Measurements from ENCODE around the gene ULK2.

The ULK2 gene

DNA sequence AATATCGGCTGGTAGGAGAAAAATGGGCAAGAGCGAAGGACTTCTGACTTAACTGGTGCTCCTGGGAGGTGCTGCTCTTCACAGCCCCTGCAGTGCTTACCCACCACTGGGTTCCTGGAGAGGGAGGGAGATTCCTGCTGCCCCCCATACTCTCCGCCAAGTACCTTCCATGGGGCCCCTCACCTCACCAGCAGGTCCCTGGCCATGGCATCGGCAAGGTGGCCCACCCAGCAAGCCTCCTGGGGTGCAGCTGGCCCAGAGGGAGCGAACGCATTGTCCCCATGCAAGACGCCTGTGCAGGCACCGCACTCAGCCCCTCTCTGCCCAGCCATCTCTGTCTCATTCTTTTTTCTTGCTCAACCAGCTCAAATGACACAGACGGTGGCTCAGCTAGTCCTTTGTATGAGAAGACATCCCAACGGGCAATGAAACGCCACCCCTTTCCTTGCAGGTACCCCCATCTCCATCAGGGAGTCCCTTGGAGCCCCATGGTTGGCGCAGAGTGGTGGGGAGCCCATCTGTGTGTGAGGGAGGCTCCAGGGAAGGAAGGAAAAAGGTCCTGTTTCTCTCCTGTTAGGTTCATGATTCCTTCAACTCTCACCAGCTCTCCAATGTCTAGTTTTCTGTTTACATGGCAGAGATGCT, 110.1 kb downstream of the ULK2 start:
- TF ChIP-seq, protein P1, sequence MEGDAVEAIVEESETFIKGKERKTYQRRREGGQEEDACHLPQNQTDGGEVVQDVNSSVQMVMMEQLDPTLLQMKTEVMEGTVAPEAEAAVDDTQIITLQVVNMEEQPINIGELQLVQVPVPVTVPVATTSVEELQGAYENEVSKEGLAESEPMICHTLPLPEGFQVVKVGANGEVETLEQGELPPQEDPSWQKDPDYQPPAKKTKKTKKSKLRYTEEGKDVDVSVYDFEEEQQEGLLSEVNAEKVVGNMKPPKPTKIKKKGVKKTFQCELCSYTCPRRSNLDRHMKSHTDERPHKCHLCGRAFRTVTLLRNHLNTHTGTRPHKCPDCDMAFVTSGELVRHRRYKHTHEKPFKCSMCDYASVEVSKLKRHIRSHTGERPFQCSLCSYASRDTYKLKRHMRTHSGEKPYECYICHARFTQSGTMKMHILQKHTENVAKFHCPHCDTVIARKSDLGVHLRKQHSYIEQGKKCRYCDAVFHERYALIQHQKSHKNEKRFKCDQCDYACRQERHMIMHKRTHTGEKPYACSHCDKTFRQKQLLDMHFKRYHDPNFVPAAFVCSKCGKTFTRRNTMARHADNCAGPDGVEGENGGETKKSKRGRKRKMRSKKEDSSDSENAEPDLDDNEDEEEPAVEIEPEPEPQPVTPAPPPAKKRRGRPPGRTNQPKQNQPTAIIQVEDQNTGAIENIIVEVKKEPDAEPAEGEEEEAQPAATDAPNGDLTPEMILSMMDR (IDR thresholded peaks at IDR 0.05; ENCODE audit: insufficient read depth, low read length, poor library complexity, severe bottlenecking) = no peak
- TF ChIP-seq EZH2phosphoT487 (conservative IDR thresholded peaks at IDR 0.05; ENCODE audit: low read length) = no peak
- no peak overlapping the region for H2AFZ ChIP-seq (ENCODE audit: low read depth, low read length, severe bottlenecking)

DNA sequence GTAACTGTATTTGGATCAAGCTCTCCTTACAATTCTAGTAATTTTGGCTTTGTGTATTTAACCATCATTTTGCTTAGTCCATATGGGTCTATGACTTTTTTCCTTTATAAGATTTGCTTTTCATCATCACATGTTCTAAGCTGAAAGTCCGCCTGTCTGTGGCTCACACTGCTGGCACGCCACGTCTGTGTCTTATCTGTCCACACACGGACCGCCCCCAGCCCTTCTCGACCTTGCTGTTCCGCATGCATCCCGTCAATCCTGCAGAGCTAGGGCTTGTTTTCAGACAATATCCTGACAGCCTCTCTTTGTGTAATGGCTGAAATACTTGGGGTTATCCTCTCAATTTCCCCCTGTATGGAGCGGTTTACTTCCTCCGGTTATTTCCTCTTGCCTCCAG, 111.2 kb downstream of the ULK2 start:
- H3K27me3 ChIP-seq (ENCODE audit: low read length) = no peaks in the 10 kb centered on the region
- no peak for TF ChIP-seq EZH2phosphoT487 (conservative IDR thresholded peaks at IDR 0.05; ENCODE audit: low read length)
- TF ChIP-seq, protein P1 (IDR thresholded peaks at IDR 0.05; ENCODE audit: insufficient read depth, low read length, poor library complexity, severe bottlenecking) = no peak
- no peaks in the 10 kb centered on the region for H3K79me2 ChIP-seq (ENCODE audit: insufficient read depth, low read length)
- no peak overlapping the region for H3K4me2 ChIP-seq (ENCODE audit: low read depth, low read length, poor library complexity, severe bottlenecking)
- H3K9me2 ChIP-seq (replicated peaks; ENCODE audit: insufficient read depth, low read length) = no peaks in the 10 kb centered on the region
- no peak overlapping the region for H3K4me3 ChIP-seq (ENCODE audit: insufficient read depth, low read length, poor library complexity, severe bottlenecking)
- H3K9ac ChIP-seq (ENCODE audit: low read length) = no peak overlapping the region
- no peak overlapping the region for H3K27ac ChIP-seq (ENCODE audit: low read depth, low read length)
- no peak overlapping the region for H2AFZ ChIP-seq (ENCODE audit: low read depth, low read length, severe bottlenecking)
- no peaks in the 10 kb centered on the region for H4K20me1 ChIP-seq (ENCODE audit: low read depth, low read length)
- no peaks in the 10 kb centered on the region for H3K9me3 ChIP-seq (ENCODE audit: insufficient read depth, low read length)
- H3K36me3 ChIP-seq (ENCODE audit: low read length) = no peaks in the 10 kb centered on the region
- no peaks in the 10 kb centered on the region for H3F3A ChIP-seq (ENCODE audit: insufficient read depth)

More for the DNA sequence above, 110.1 kb downstream of the ULK2 start:
- Histone ChIP-seq H3K27me3 (ENCODE audit: low read length) (no peaks in the 10 kb centered on the region), H3F3A (ENCODE audit: insufficient read depth) (no peaks in the 10 kb centered on the region), H3K4me2 (ENCODE audit: low read depth, low read length, poor library complexity, severe bottlenecking) (no peak overlapping the region), H3K79me2 (ENCODE audit: insufficient read depth, low read length) (no peaks in the 10 kb centered on the region), H3K4me3 (ENCODE audit: insufficient read depth, low read length, poor library complexity, severe bottlenecking) (no peak overlapping the region), H3K9me2 (replicated peaks; ENCODE audit: insufficient read depth, low read length) (no peaks in the 10 kb centered on the region), H3K27ac (ENCODE audit: low read depth, low read length) (no peak overlapping the region), H3K36me3 (ENCODE audit: low read length) (no peaks in the 10 kb centered on the region), H3K9me3 (ENCODE audit: insufficient read depth, low read length) (no peaks in the 10 kb centered on the region), H4K20me1 (ENCODE audit: low read depth, low read length) (no peaks in the 10 kb centered on the region), H3K9ac (ENCODE audit: low read length) (no peak overlapping the region)

DNA sequence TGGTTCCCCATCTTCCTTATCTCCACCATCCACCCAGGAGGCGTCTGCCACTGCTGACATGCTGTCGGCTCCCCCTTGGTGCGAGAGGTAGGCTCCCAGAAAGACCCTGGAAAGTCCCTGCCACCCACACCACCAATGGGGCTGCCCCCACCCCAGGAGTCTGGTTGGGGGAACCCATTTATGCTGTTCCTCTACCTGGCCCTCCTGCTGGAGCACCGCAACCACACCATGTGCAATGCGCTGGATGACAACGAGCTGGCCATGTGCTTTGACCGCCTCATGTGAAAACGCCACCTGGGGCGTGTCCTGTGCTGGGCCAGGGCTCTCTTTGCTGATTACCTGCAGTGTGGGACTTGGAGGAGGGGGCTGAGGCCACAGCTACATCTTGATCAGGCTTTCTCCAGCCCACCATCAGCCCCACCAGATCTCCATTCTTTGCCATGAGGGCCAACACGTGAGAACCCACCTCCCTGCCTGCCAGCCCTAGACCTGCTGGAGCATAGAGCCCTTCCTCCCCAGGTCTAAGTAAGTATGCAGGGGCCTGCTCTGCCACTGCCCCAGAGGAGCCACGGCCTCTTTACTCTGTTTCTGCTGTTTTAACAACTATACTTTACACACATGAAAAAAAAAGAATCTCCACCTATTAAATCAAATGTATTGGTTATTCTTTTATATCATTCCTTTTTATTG, 111.8 kb downstream of the ULK2 start:
- no peaks in the 10 kb centered on the region for H3F3A ChIP-seq (ENCODE audit: insufficient read depth)
- no peaks in the 10 kb centered on the region for H3K9me3 ChIP-seq (ENCODE audit: insufficient read depth, low read length)
- no peaks in the 10 kb centered on the region for H3K79me2 ChIP-seq (ENCODE audit: insufficient read depth, low read length)
- H3K4me2 ChIP-seq (ENCODE audit: low read depth, low read length, poor library complexity, severe bottlenecking) = no peak overlapping the region
- H3K9ac ChIP-seq (ENCODE audit: low read length) = no peak overlapping the region
- no peaks in the 10 kb centered on the region for H4K20me1 ChIP-seq (ENCODE audit: low read depth, low read length)
- H3K4me3 ChIP-seq (ENCODE audit: insufficient read depth, low read length, poor library complexity, severe bottlenecking) = no peak overlapping the region
- H3K36me3 ChIP-seq (ENCODE audit: low read length) = no peaks in the 10 kb centered on the region
- no peak overlapping the region for H2AFZ ChIP-seq (ENCODE audit: low read depth, low read length, severe bottlenecking)
- H3K27ac ChIP-seq (ENCODE audit: low read depth, low read length) = no peak overlapping the region
- no peak for TF ChIP-seq EZH2phosphoT487 (conservative IDR thresholded peaks at IDR 0.05; ENCODE audit: low read length)
- TF ChIP-seq, protein P1 (IDR thresholded peaks at IDR 0.05; ENCODE audit: insufficient read depth, low read length, poor library complexity, severe bottlenecking) = no peak
- H3K27me3 ChIP-seq (ENCODE audit: low read length) = no peaks in the 10 kb centered on the region
- H3K9me2 ChIP-seq (replicated peaks; ENCODE audit: insufficient read depth, low read length) = no peaks in the 10 kb centered on the region

Data from SU-DHL-6 (cell line).